GM23338 (cell line): ENCODE measurements around the gene ATP12A. TPM values are rescaled to one million over a fixed set of nuclear protein-coding genes. Genes with fewer than 3 reads are reported as not detected.

Experiments used
- ATAC-seq: fragments of 200-7000 bp; cut with Tn5 transposase; 3 replicates; pipeline ENCODE4 v1.9.1; 2020
- DNase-seq: peaks from one replicate; pipeline ENCODE4 v3.0.0-alpha.2; 2015; ENCODE audit warnings: low spot score
- H2AFZ ChIP-seq: fragments of 200-600 bp; sonication (generic); 2 replicates; pipeline ENCODE4 v1.8.0; 2016; ENCODE audit warnings: antibody characterized with exemption, mild to moderate bottlenecking, moderate library complexity
- H3F3A ChIP-seq: fragments of 200-600 bp; sonication (generic); replicated peaks from 2 replicates; pipeline ENCODE4 v1.8.0; 2017; ENCODE audit warnings: antibody characterized with exemption, mixed run types, low read depth
- H3K27ac ChIP-seq: fragments of 200-600 bp; sonication (generic); 2 replicates; pipeline ENCODE4 v1.6.1; 2016; ENCODE audit warnings: low read depth
- H3K27me3 ChIP-seq: fragments of 200-600 bp; sonication (generic); 2 replicates; pipeline ENCODE4 v1.8.0; 2016; ENCODE audit warnings: mild to moderate bottlenecking, mixed run types, moderate library complexity; ENCODE audit not compliant: insufficient read depth
- H3K36me3 ChIP-seq: fragments of 200-600 bp; sonication (generic); 2 replicates; pipeline ENCODE4 v1.8.0; 2016; ENCODE audit warnings: mild to moderate bottlenecking; ENCODE audit not compliant: insufficient read depth
- H3K4me1 ChIP-seq: fragments of 200-600 bp; sonication (generic); 2 replicates; pipeline ENCODE4 v1.8.0; 2016; ENCODE audit warnings: mild to moderate bottlenecking, moderate library complexity; ENCODE audit not compliant: insufficient read depth
- H3K4me2 ChIP-seq: fragments of 200-600 bp; sonication (generic); 2 replicates; pipeline ENCODE4 v1.7.1; 2017; ENCODE audit warnings: mixed run types
- H3K4me3 ChIP-seq: fragments of 200-600 bp; sonication (generic); 2 replicates; pipeline ENCODE4 v1.6.1; 2016; ENCODE audit warnings: mixed run types
- H3K79me2 ChIP-seq: fragments of 200-600 bp; sonication (generic); replicated peaks from 2 replicates; pipeline ENCODE4 v1.8.0; 2017; ENCODE audit warnings: mild to moderate bottlenecking; ENCODE audit not compliant: insufficient read depth
- H3K9me2 ChIP-seq: fragments of 200-600 bp; sonication (generic); 2 replicates; pipeline ENCODE4 v1.8.0; 2017; ENCODE audit not compliant: insufficient read depth
- H4K20me1 ChIP-seq: fragments of 200-600 bp; sonication (generic); replicated peaks from 2 replicates; pipeline ENCODE4 v1.8.0; 2017; ENCODE audit warnings: mild to moderate bottlenecking; ENCODE audit not compliant: insufficient read depth
- H3K27ac Mint-ChIP-seq: 2 replicates; pipeline ENCODE4 v1.8.0; 2020; ENCODE audit warnings: inconsistent platforms, mild to moderate bottlenecking, moderate library complexity, mixed read lengths
- H3K27me3 Mint-ChIP-seq: 3 replicates; pipeline ENCODE4 v1.8.0; 2022; ENCODE audit warnings: low read depth, mild to moderate bottlenecking, moderate library complexity, mixed read lengths, inconsistent platforms; ENCODE audit not compliant: insufficient read depth, poor library complexity
- H3K36me3 Mint-ChIP-seq: 3 replicates; pipeline ENCODE4 v1.8.0; 2021; ENCODE audit warnings: low read depth, mild to moderate bottlenecking, inconsistent platforms, moderate library complexity, mixed read lengths
- H3K4me1 Mint-ChIP-seq: 3 replicates; pipeline ENCODE4 v1.8.0; 2020; ENCODE audit warnings: mild to moderate bottlenecking, inconsistent platforms, mixed read lengths
- H3K4me3 Mint-ChIP-seq: 3 replicates; pipeline ENCODE4 v1.8.0; 2021; ENCODE audit warnings: moderate library complexity, mild to moderate bottlenecking, inconsistent platforms, mixed read lengths
- H3K9me3 Mint-ChIP-seq: 3 replicates; pipeline ENCODE4 v1.8.0; 2020; ENCODE audit warnings: moderate library complexity, mild to moderate bottlenecking, inconsistent platforms, mixed read lengths
- CREB1 ChIP-seq: fragments of 250-450 bp; sonication (Bioruptor Pico); IDR thresholded peaks from 2 replicates; pipeline ENCODE4 v1.5.0; 2020; ENCODE audit warnings: low read depth, mild to moderate bottlenecking, moderate library complexity
- CTCF ChIP-seq, 2 experiments: fragments of 200-600 bp in 1 of 2; sonication (generic) in 1 of 2; conservative IDR thresholded peaks; 2 replicates each; pipeline versions ENCODE4 v1.5.1 to v1.6.1; 2016 to 2017; ENCODE audit warnings: antibody characterized with exemption in 2 of 2, low read depth in 2 of 2, mild to moderate bottlenecking in 2 of 2, moderate library complexity in 1 of 2
- ETS1 ChIP-seq: IDR thresholded peaks from 2 replicates; pipeline ENCODE4 v1.6.1; 2016; ENCODE audit warnings: antibody characterized with exemption
- EZH2 ChIP-seq: fragments of 200-600 bp; sonication (generic); IDR thresholded peaks from one replicate; pipeline ENCODE4 v1.8.0; 2017; ENCODE audit warnings: antibody characterized with exemption, mild to moderate bottlenecking, low read depth; ENCODE audit not compliant: unreplicated experiment
- EZH2phosphoT487 ChIP-seq: fragments of 200-600 bp; sonication (generic); IDR thresholded peaks from one replicate; pipeline ENCODE4 v1.8.1; 2018; ENCODE audit warnings: antibody characterized with exemption; ENCODE audit not compliant: unreplicated experiment
- JUNB ChIP-seq: IDR thresholded peaks from one replicate; pipeline ENCODE4 v1.6.1; 2016; ENCODE audit warnings: antibody characterized with exemption; ENCODE audit not compliant: unreplicated experiment
- NANOG ChIP-seq: IDR thresholded peaks from 2 replicates; pipeline ENCODE4 v1.6.1; 2016; ENCODE audit warnings: antibody characterized with exemption, borderline replicate concordance
- POLR2AphosphoS5 ChIP-seq: IDR thresholded peaks from 2 replicates; pipeline ENCODE4 v1.6.1; 2016; ENCODE audit warnings: antibody characterized with exemption, low read depth
- REST ChIP-seq: IDR thresholded peaks from one replicate; pipeline ENCODE4 v1.6.1; 2018; ENCODE audit warnings: antibody characterized with exemption; ENCODE audit not compliant: unreplicated experiment
- STAT1 ChIP-seq: IDR thresholded peaks from one replicate; pipeline ENCODE4 v1.6.1; 2016; ENCODE audit warnings: antibody characterized with exemption; ENCODE audit not compliant: unreplicated experiment
- ZNF114 ChIP-seq: fragments of 250-450 bp; sonication (Bioruptor Pico); IDR thresholded peaks from 2 replicates; pipeline ENCODE4 v1.5.0; 2020; ENCODE audit warnings: mild to moderate bottlenecking, moderate library complexity
- ZNF331 ChIP-seq: fragments of 250-450 bp; sonication (Bioruptor Pico); IDR thresholded peaks from 2 replicates; pipeline ENCODE4 v1.5.0; 2020; ENCODE audit warnings: low read depth, mild to moderate bottlenecking, moderate library complexity
- ZNF462 ChIP-seq: fragments of 250-450 bp; sonication (Bioruptor Pico); IDR thresholded peaks from 2 replicates; pipeline ENCODE4 v1.5.0; 2020; ENCODE audit warnings: mild to moderate bottlenecking, moderate library complexity
- polyA plus RNA-seq: library from polyadenylated mRNA; unstranded; fragments of >200 nt; fragmentation: Nextera tagmentation; extraction: Ambion mirVana; gene quantifications from 2 replicates; pipeline ENCODE4 v1.2.1, GENCODE V29; 2016
- total RNA-seq: library from RNA; depleted of rRNA; stranded (reverse); fragments of >200 nt; shearing (Covaris generic); gene quantifications from 2 replicates; pipeline ENCODE4 v1.2.3, GENCODE V29; 2014

Gene ATP12A
- total and polyA plus RNA-seq, 2 experiments from 2014 or later, result 0.40 to 1.0 TPM

GRCh38 chr13:24672141-24673132 is 7.8 kb upstream of the ATP12A start:
- Mint-ChIP-seq H3K9me3 (no peaks in the 10 kb centered on the region; the same call in 2 of the 3 replicates), H3K4me3 (no peak overlapping the region), H3K27me3 (peaks cover 13% of the 10 kb centered on the region), H3K4me1 (peaks cover 15% of the 10 kb centered on the region), H3K36me3 (no peaks in the 10 kb centered on the region), H3K27ac (no peak overlapping the region)
- Histone ChIP-seq H3K36me3 (no peaks in the 10 kb centered on the region), H3F3A (no peaks in the 10 kb centered on the region), H3K4me1 (no peaks in the 10 kb centered on the region), H3K4me3 (no peak overlapping the region), H3K27me3 (no peaks in the 10 kb centered on the region), H3K79me2 (no peaks in the 10 kb centered on the region), H3K4me2 (no peak overlapping the region), H3K9me2 (no peaks in the 10 kb centered on the region), H4K20me1 (no peaks in the 10 kb centered on the region; the same call in 1 of the 2 replicates), H3K27ac (no peak overlapping the region), H2AFZ (no peak overlapping the region)
- DNase-seq (no peak), ATAC-seq (no peak)
- TF ChIP-seq CREB1 (CRISPR knock-in tag), result no peak
- TF ChIP-seq EZH2, result no peak
- TF ChIP-seq NANOG, result no peak
- no peak for TF ChIP-seq REST
- no peak for TF ChIP-seq STAT1
- TF ChIP-seq ETS1, result no peak
- no peak for TF ChIP-seq POLR2AphosphoS5
- no peak for TF ChIP-seq ZNF331 (CRISPR knock-in tag)
- no peak for TF ChIP-seq ZNF114
- no peak for TF ChIP-seq ZNF462 (CRISPR knock-in tag)
- no peak for TF ChIP-seq EZH2phosphoT487
- no peak for TF ChIP-seq CTCF (conservative IDR thresholded peaks at IDR 0.05; ENCODE audit: low read depth in 2 of 2)
- no peak for TF ChIP-seq JUNB
